Upper lobe of left lung (tissue), 4 donors: ENCODE results near the gene UHRF1.

Experiments used
- POLR2A ChIP-seq, 4 donors: fragments of 450-650 bp; IDR thresholded peaks; one replicate each; pipeline ENCODE4 v1.5.1; 2016 to 2017; ENCODE audit warnings: antibody characterized with exemption in 4 of 4, mild to moderate bottlenecking in 2 of 4
- TF ChIP-seq, protein P1 (sequence below), 6 experiments: fragments of 450-650 bp in 4 of 6; fragments of 200-600 bp in 2 of 6; sonication (generic) in 2 of 6; IDR thresholded peaks; one replicate each; pipeline ENCODE4 v1.5.1; 2016 to 2019; ENCODE audit warnings: antibody characterized with exemption in 6 of 6

DNA sequence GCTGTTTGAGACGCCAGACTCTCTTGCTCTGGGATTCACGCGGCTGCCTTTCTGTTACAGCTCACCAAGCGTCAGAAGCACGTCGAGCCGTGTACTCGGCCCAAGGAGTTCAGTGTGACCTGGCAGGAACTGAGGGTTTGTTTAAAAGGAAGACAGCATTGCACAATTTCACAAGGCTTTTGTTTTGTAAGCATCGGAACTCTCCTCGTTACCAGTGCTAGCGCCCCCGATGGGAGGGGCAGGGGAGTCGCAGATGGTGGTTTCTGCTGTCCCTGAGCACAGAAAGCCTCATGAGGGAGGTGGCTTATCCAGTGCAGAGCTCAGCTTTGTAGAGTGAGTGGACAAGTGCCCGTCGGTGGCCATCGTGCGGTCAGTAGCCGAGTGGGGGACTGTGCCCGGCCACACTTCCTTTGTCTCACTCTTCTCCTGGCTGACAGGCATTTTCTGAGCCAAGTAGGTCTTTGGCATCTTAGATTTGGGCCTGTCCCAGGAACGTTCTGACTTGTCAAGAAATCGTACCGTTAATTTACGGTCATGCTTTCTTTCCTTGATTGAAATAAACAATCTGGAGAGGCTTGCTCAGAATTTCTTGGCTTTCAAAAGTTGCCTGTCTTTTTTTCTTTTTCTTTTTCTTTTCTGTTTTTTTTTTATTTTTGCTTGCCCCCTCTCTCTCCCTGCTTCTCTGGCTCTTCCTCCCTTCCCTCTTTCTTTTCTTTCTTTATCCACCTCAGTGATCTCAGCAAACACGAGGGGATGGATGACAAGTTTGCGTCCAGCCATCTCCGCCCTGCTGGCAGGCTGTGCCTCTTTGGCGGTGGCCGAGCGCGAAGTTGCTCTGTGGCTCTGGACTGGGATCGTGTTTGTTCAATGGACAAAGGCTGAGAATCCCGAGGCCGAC is 67.3 kb downstream of the UHRF1 start:
- TF ChIP-seq, protein P1, sequence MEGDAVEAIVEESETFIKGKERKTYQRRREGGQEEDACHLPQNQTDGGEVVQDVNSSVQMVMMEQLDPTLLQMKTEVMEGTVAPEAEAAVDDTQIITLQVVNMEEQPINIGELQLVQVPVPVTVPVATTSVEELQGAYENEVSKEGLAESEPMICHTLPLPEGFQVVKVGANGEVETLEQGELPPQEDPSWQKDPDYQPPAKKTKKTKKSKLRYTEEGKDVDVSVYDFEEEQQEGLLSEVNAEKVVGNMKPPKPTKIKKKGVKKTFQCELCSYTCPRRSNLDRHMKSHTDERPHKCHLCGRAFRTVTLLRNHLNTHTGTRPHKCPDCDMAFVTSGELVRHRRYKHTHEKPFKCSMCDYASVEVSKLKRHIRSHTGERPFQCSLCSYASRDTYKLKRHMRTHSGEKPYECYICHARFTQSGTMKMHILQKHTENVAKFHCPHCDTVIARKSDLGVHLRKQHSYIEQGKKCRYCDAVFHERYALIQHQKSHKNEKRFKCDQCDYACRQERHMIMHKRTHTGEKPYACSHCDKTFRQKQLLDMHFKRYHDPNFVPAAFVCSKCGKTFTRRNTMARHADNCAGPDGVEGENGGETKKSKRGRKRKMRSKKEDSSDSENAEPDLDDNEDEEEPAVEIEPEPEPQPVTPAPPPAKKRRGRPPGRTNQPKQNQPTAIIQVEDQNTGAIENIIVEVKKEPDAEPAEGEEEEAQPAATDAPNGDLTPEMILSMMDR (IDR thresholded peaks at IDR 0.05) = peak; percentile 40 to 67 (median 59)
- peak in 3 of 4 donors; percentile 31 to 73 (median 66) for TF ChIP-seq POLR2A (IDR thresholded peaks at IDR 0.05)
